Activated CD4-positive, alpha-beta T cell treated with anti-CD3 and anti-CD28 coated beads for 36 hours (primary cell): ENCODE data around the gene ADAM11. TPM values are rescaled to one million over a fixed set of nuclear protein-coding genes. Genes with fewer than 3 reads are reported as not detected.
"Not testable (repeated sequence)": the region's sequence is repeated elsewhere in the genome, so short reads cannot be mapped to it uniquely, and the experiment has no call there.

Experiments
- ATAC-seq: fragments of 200-7000 bp; cut with Tn5 transposase; one replicate; pipeline ENCODE4 v1.10.0; 2021; ENCODE audit warnings: mild to moderate bottlenecking, moderate library complexity
- CTCF ChIA-PET: fragments of 350-600 bp; sonication (Branson Sonifier 250); formaldehyde crosslinking; loops from one replicate; lab custom pipeline; 2021; ENCODE audit warnings: antibody characterized with exemption; lab: Charles Lee
- POLR2A ChIA-PET: fragments of 350-600 bp; sonication (Branson Sonifier 250); formaldehyde crosslinking; loops from one replicate; lab custom pipeline; 2021; ENCODE audit warnings: antibody characterized with exemption, inconsistent platforms; lab: Charles Lee
- DNase-seq: peaks from one replicate; pipeline ENCODE4 v3.0.0-alpha.2; 2020
- H3K27ac Mint-ChIP-seq: one replicate; pipeline ENCODE4 v1.8.0; 2021; ENCODE audit warnings: mixed read lengths
- H3K27me3 Mint-ChIP-seq: one replicate; pipeline ENCODE4 v1.8.0; 2021; ENCODE audit warnings: mixed read lengths
- H3K36me3 Mint-ChIP-seq: one replicate; pipeline ENCODE4 v1.8.0; 2021; ENCODE audit warnings: low read depth, mixed read lengths
- H3K4me1 Mint-ChIP-seq: one replicate; pipeline ENCODE4 v1.8.0; 2021; ENCODE audit warnings: mixed read lengths
- H3K4me3 Mint-ChIP-seq: one replicate; pipeline ENCODE4 v1.8.0; 2021; ENCODE audit warnings: mild to moderate bottlenecking, moderate library complexity, mixed read lengths
- H3K9me3 Mint-ChIP-seq: one replicate; pipeline ENCODE4 v1.8.0; 2021; ENCODE audit warnings: low read depth, mixed read lengths
- intact Hi-C, 2 experiments: fragments of 100-400 bp; cut with DNase I in 1 of 2; cut with micrococcal nuclease in 1 of 2; formaldehyde crosslinking; loops; one replicate each; pipeline versions ENCODE4 v1.14.2 to v1.15.1; 2022 to 2024; cut with DNase I, micrococcal nuclease
- total RNA-seq, 2 experiments: library from RNA; stranded (reverse); gene quantifications; one replicate each; pipeline ENCODE4 v1.2.3, GENCODE V29; 2021

The ADAM11 gene
- total RNA-seq, 2 experiments from 2014 or later, result 0.19 to 0.55 TPM

- no peak overlapping the region for H3K27ac Mint-ChIP-seq
- POLR2A ChIA-PET, result interaction anchor here (0.5 kb wide), 1 partner anchor 11 kb away, joined by 3 read pairs; no protein-coding TSS in a partner anchor
- no peak overlapping the region for H3K4me3 Mint-ChIP-seq
- DNase-seq (no peak), ATAC-seq (no peak)
- H3K36me3 Mint-ChIP-seq, result peaks cover 12% of the 10 kb centered on the region
- H3K9me3 Mint-ChIP-seq, result no peaks in the 10 kb centered on the region
- no peaks in the 10 kb centered on the region for H3K27me3 Mint-ChIP-seq
- CTCF ChIA-PET, result no interaction called here
- intact Hi-C loops, result no loop called here
- H3K4me1 Mint-ChIP-seq, result no peaks in the 10 kb centered on the region
Observed at GRCh38 chr17:44747566-44747965, 11.2 kb upstream of the ADAM11 start.

- ChIA-PET POLR2A (no interaction called here), CTCF (interaction anchor here (0.6 kb wide), 1 partner anchor 79 kb away, joined by 3 read pairs; no protein-coding TSS in a partner anchor)
- Mint-ChIP-seq H3K4me1 (no peaks in the 10 kb centered on the region), H3K27ac (no peak overlapping the region), H3K4me3 (no peak overlapping the region), H3K36me3 (peaks cover 12% of the 10 kb centered on the region), H3K9me3 (no peaks in the 10 kb centered on the region), H3K27me3 (peaks cover 2% of the 10 kb centered on the region)
- ATAC-seq (no peak), DNase-seq (no peak)
- intact Hi-C loops, result no loop called here
Observed at GRCh38 chr17:44749076-44749979, 9.5 kb upstream of the ADAM11 start.

GRCh38 chr17:44749980-44750318, 8.8 kb upstream of the ADAM11 start:
- ChIA-PET POLR2A (no interaction called here), CTCF (interaction anchor here (0.6 kb wide), 1 partner anchor 80 kb away, joined by 3 read pairs; no protein-coding TSS in a partner anchor)
- Mint-ChIP-seq H3K9me3 (no peaks in the 10 kb centered on the region), H3K4me1 (no peaks in the 10 kb centered on the region), H3K27ac (no peak overlapping the region), H3K27me3 (peaks cover 2% of the 10 kb centered on the region), H3K4me3 (no peak overlapping the region), H3K36me3 (peaks cover 12% of the 10 kb centered on the region)
- DNase-seq (no peak), ATAC-seq (no peak)
- intact Hi-C loops, result no loop called here

- peaks cover 12% of the 10 kb centered on the region for H3K36me3 Mint-ChIP-seq
- CTCF ChIA-PET, result no interaction called here
- H3K9me3 Mint-ChIP-seq, result no peaks in the 10 kb centered on the region
- intact Hi-C loops, result no loop called here
- H3K27me3 Mint-ChIP-seq, result peaks cover 2% of the 10 kb centered on the region
- ATAC-seq, result no peak
- no peak overlapping the region for H3K27ac Mint-ChIP-seq
- no peak overlapping the region for H3K4me3 Mint-ChIP-seq
- POLR2A ChIA-PET, result no interaction called here
- no peaks in the 10 kb centered on the region for H3K4me1 Mint-ChIP-seq
- no peak for DNase-seq
Observed at GRCh38 chr17:44751331-44751730, 7.5 kb upstream of the ADAM11 start.

- Mint-ChIP-seq H3K4me1 (no peaks in the 10 kb centered on the region), H3K27me3 (peaks cover 2% of the 10 kb centered on the region), H3K36me3 (peaks cover 12% of the 10 kb centered on the region), H3K9me3 (no peaks in the 10 kb centered on the region), H3K27ac (no peak overlapping the region), H3K4me3 (no peak overlapping the region)
- ChIA-PET CTCF (no interaction called here), POLR2A (no interaction called here)
- DNase-seq, result no peak
- no peak for ATAC-seq
- intact Hi-C loops, result no loop called here
Observed at GRCh38 chr17:44751806-44752205, 7.0 kb upstream of the ADAM11 start.

- DNase-seq (no peak), ATAC-seq (no peak)
- H3K9me3 Mint-ChIP-seq, result no peaks in the 10 kb centered on the region
- no peak overlapping the region for H3K4me3 Mint-ChIP-seq
- H3K27me3 Mint-ChIP-seq, result peaks cover 14% of the 10 kb centered on the region
- H3K4me1 Mint-ChIP-seq, result no peaks in the 10 kb centered on the region
- H3K27ac Mint-ChIP-seq, result no peak overlapping the region
- ChIA-PET CTCF (interaction anchor here (1.0 kb wide), 1 partner anchor 167 kb away, joined by 4 read pairs; no protein-coding TSS in a partner anchor), POLR2A (no interaction called here)
- H3K36me3 Mint-ChIP-seq, result peaks cover 11% of the 10 kb centered on the region
- intact Hi-C loops, result no loop called here
Observed at GRCh38 chr17:44752953-44753861, 5.6 kb upstream of the ADAM11 start.

GRCh38 chr17:44754276-44754675, 4.5 kb upstream of the ADAM11 start:
- intact Hi-C loops, result no loop called here
- no peak for ATAC-seq
- ChIA-PET POLR2A (no interaction called here), CTCF (interaction anchor here (0.6 to 1.0 kb wide), 2 partner anchors 166 to 634 kb away, joined by 3 to 4 read pairs; no protein-coding TSS in a partner anchor)
- H3K27me3 Mint-ChIP-seq, result peaks cover 15% of the 10 kb centered on the region
- no peak overlapping the region for H3K27ac Mint-ChIP-seq
- peaks cover 11% of the 10 kb centered on the region for H3K36me3 Mint-ChIP-seq
- H3K4me1 Mint-ChIP-seq, result no peaks in the 10 kb centered on the region
- H3K4me3 Mint-ChIP-seq, result no peak overlapping the region
- no peak for DNase-seq
- no peaks in the 10 kb centered on the region for H3K9me3 Mint-ChIP-seq

- H3K4me3 Mint-ChIP-seq, POLR2A ChIA-PET, ATAC-seq, H3K9me3 Mint-ChIP-seq, DNase-seq, H3K27ac Mint-ChIP-seq, H3K4me1 Mint-ChIP-seq: not testable (repeated sequence)
- Mint-ChIP-seq H3K27me3 (peaks cover 17% of the 10 kb centered on the region), H3K36me3 (peaks cover 11% of the 10 kb centered on the region)
- CTCF ChIA-PET, result interaction anchor here (0.6 kb wide), 1 partner anchor 633 kb away, joined by 3 read pairs; no protein-coding TSS in a partner anchor
- intact Hi-C loops, result loop anchor here in 1 of 2 experiments (5.0 kb wide), 1 partner anchor 223 kb away; no protein-coding TSS in a partner anchor
Observed at GRCh38 chr17:44755180-44755579, 3.6 kb upstream of the ADAM11 start.

- H3K27me3 Mint-ChIP-seq, result peaks cover 27% of the 10 kb centered on the region
- DNase-seq (no peak), ATAC-seq (no peak)
- no peak overlapping the region for H3K4me3 Mint-ChIP-seq
- H3K4me1 Mint-ChIP-seq, result no peaks in the 10 kb centered on the region
- H3K36me3 Mint-ChIP-seq, result no peaks in the 10 kb centered on the region
- H3K9me3 Mint-ChIP-seq, result no peaks in the 10 kb centered on the region
- H3K27ac Mint-ChIP-seq, result no peak overlapping the region
- intact Hi-C loops, result loop anchor here in 1 of 2 experiments (5.0 kb wide), 1 partner anchor 225 kb away; no protein-coding TSS in a partner anchor
- CTCF ChIA-PET, result interaction anchor here (0.6 kb wide), 1 partner anchor 399 kb away, joined by 4 read pairs; no protein-coding TSS in a partner anchor
- POLR2A ChIA-PET, result no interaction called here
Observed at GRCh38 chr17:44757045-44757917, 1.5 kb upstream of the ADAM11 start.

- no peak overlapping the region for H3K4me3 Mint-ChIP-seq
- peaks cover 27% of the 10 kb centered on the region for H3K27me3 Mint-ChIP-seq
- no peaks in the 10 kb centered on the region for H3K9me3 Mint-ChIP-seq
- ChIA-PET CTCF (no interaction called here), POLR2A (interaction anchor here (0.6 kb wide), 1 partner anchor 68 kb away, joined by 3 read pairs; the partner anchor contains the start of gene CCDC43)
- no peaks in the 10 kb centered on the region for H3K36me3 Mint-ChIP-seq
- H3K4me1 Mint-ChIP-seq, result no peaks in the 10 kb centered on the region
- DNase-seq, result no peak
- H3K27ac Mint-ChIP-seq, result no peak overlapping the region
- no peak for ATAC-seq
- intact Hi-C loops, result loop anchor here in 1 of 2 experiments (5.0 kb wide), 1 partner anchor 226 kb away; no protein-coding TSS in a partner anchor
Observed at GRCh38 chr17:44757918-44758413, 822 bp upstream of the ADAM11 start.
